HepG2 (cell line): ENCODE data around the gene HECTD4. TPM values are rescaled to one million over a fixed set of nuclear protein-coding genes. Genes with fewer than 3 reads are reported as not detected.

Source experiments
- ATAC-seq: fragments of 200-7000 bp; cut with Tn5 transposase; 3 replicates; pipeline ENCODE4 v1.9.1; 2020; ENCODE audit warnings: mild to moderate bottlenecking, moderate library complexity
- BruUV-seq: library from RNA; stranded (reverse); fragments of 400-500 nt; replicated peaks from 2 replicates; lab custom pipeline; 2021; lab: Mats Ljungman, UMichigan
- CTCF ChIA-PET: fragments of 300-600 bp; formaldehyde crosslinking; extraction: SDS; loops from one replicate; lab custom pipeline; 2021; ENCODE audit warnings: low total read pairs, inconsistent platforms, low intra/inter-chr PET ratio; lab: Yijun Ruan, JAX
- POLR2A ChIA-PET: fragments of 350-600 bp; sonication (Branson Sonifier 250); formaldehyde crosslinking; loops from one replicate; lab custom pipeline; 2020; ENCODE audit warnings: antibody characterized with exemption, inconsistent platforms; lab: Yijun Ruan, JAX
- DNase-seq: peaks from one replicate; pipeline ENCODE4 v3.0.0-alpha.2; 2015; ENCODE audit warnings: low spot score
- FAIRE-seq: peaks from 3 replicates; lab custom pipeline; 2011; peaks lifted over from hg19 to GRCh38; lab: Jason Lieb, UNC
- H2AFZ ChIP-seq: one replicate; pipeline ENCODE4 v1.6.1; 2011; ENCODE audit warnings: low read length, inconsistent platforms
- H3K27ac ChIP-seq: fragments of 300-600 bp; 3 replicates; pipeline ENCODE4 v1.8.0; 2011; ENCODE audit warnings: mixed run types, mild to moderate bottlenecking, mixed read lengths, low read length, inconsistent platforms; ENCODE audit not compliant: insufficient read depth; ENCODE audit errors: extremely low read length
- H3K27me3 ChIP-seq, 2 experiments: fragments of 200-600 bp in 1 of 2; 2 replicates in 1 of 2; 3 replicates in 1 of 2; pipeline versions ENCODE4 v1.6.0 to v1.8.0; 2011; ENCODE audit warnings: low read length in 2 of 2, mild to moderate bottlenecking in 2 of 2, moderate library complexity in 2 of 2, inconsistent platforms in 1 of 2; ENCODE audit not compliant: insufficient read depth in 2 of 2, control insufficient read depth in 1 of 2
- H3K36me3 ChIP-seq, 2 experiments: fragments of 200-600 bp in 1 of 2; replicated peaks in 1 of 2; 2 replicates in 1 of 2; 3 replicates in 1 of 2; pipeline versions ENCODE4 v1.5.1 to v1.8.0; 2011; ENCODE audit warnings: low read length in 2 of 2, inconsistent platforms in 1 of 2; ENCODE audit not compliant: insufficient read depth in 2 of 2, control insufficient read depth in 1 of 2
- H3K4me1 ChIP-seq: 2 replicates; pipeline ENCODE4 v1.5.1; 2012; ENCODE audit warnings: low read length, inconsistent platforms; ENCODE audit not compliant: insufficient read depth
- H3K4me2 ChIP-seq: 2 replicates; pipeline ENCODE4 v1.6.0; 2011; ENCODE audit warnings: low read depth, low read length, inconsistent platforms
- H3K4me3 ChIP-seq, 3 experiments: fragments of 200-600 bp in 1 of 3; sonication (generic), shearing (Covaris generic) in 1 of 3; replicated peaks in 1 of 3; 2 replicates each; pipeline ENCODE4 v1.5.1; 2011 to 2016; ENCODE audit warnings: low read length in 3 of 3, inconsistent platforms in 2 of 3, low read depth in 2 of 3, mild to moderate bottlenecking in 2 of 3, control low read depth in 1 of 3, mixed read lengths in 1 of 3; ENCODE audit not compliant: insufficient read depth in 1 of 3
- H3K79me2 ChIP-seq: one replicate; pipeline ENCODE4 v1.6.1; 2011; ENCODE audit warnings: low read length, inconsistent platforms; ENCODE audit not compliant: insufficient read depth
- H3K9ac ChIP-seq: 2 replicates; pipeline ENCODE4 v1.6.0; 2011; ENCODE audit warnings: mild to moderate bottlenecking, low read depth, low read length, inconsistent platforms; ENCODE audit not compliant: insufficient read depth
- H3K9me3 ChIP-seq: 2 replicates; pipeline ENCODE4 v1.5.1; 2012; ENCODE audit warnings: mild to moderate bottlenecking, low read length
- H4K20me1 ChIP-seq: 2 replicates; pipeline ENCODE4 v1.6.0; 2011; ENCODE audit warnings: inconsistent platforms, mild to moderate bottlenecking, low read length, moderate library complexity; ENCODE audit not compliant: insufficient read depth
- ADNP ChIP-seq: sonication (generic); formaldehyde crosslinking; IDR thresholded peaks from 2 replicates; pipeline ENCODE4 v1.4.0; 2020; ENCODE audit warnings: missing genetic modification reagents
- CAMTA2 ChIP-seq: sonication (generic); formaldehyde crosslinking; IDR thresholded peaks from 2 replicates; pipeline ENCODE4 v1.4.0; 2020; ENCODE audit warnings: mild to moderate bottlenecking, missing genetic modification reagents, borderline replicate concordance
- FOXO1 ChIP-seq: sonication (generic); formaldehyde crosslinking; IDR thresholded peaks from 2 replicates; pipeline ENCODE4 v1.4.0; 2020; ENCODE audit warnings: missing genetic modification reagents
- NAIF1 ChIP-seq: sonication (generic); formaldehyde crosslinking; IDR thresholded peaks from 2 replicates; pipeline ENCODE4 v1.5.0; 2020; ENCODE audit warnings: mild to moderate bottlenecking, missing genetic modification reagents, borderline replicate concordance
- PHB2 ChIP-seq: fragments of 450-650 bp; IDR thresholded peaks from 2 replicates; pipeline ENCODE4 v1.6.1; 2018; ENCODE audit not compliant: partially characterized antibody
- PRDM10 ChIP-seq: sonication (generic); formaldehyde crosslinking; IDR thresholded peaks from 2 replicates; pipeline ENCODE4 v1.4.0; 2020; ENCODE audit warnings: low read depth, missing genetic modification reagents
- STAT6 ChIP-seq: sonication (generic); formaldehyde crosslinking; IDR thresholded peaks from 2 replicates; pipeline ENCODE4 v1.4.0; 2020; ENCODE audit warnings: missing genetic modification reagents, mild to moderate bottlenecking, borderline replicate concordance
- U2AF2 ChIP-seq: fragments of 200-400 bp; formaldehyde crosslinking; IDR thresholded peaks from 2 replicates; pipeline ENCODE4 v1.6.1; 2017; ENCODE audit warnings: low read depth, mild to moderate bottlenecking, low read length
- ZFP36L1 ChIP-seq: sonication (generic); formaldehyde crosslinking; IDR thresholded peaks from 2 replicates; pipeline ENCODE4 v1.8.0; 2022; ENCODE audit warnings: mild to moderate bottlenecking, missing genetic modification reagents, moderate library complexity
- ZMAT5 ChIP-seq: sonication (generic); formaldehyde crosslinking; IDR thresholded peaks from 2 replicates; pipeline ENCODE4 v1.5.0; 2020; ENCODE audit warnings: mild to moderate bottlenecking, low read depth, missing genetic modification reagents, borderline replicate concordance
- ZNF225 ChIP-seq: sonication (generic); formaldehyde crosslinking; IDR thresholded peaks from 2 replicates; pipeline ENCODE4 v1.4.0; 2020; ENCODE audit warnings: mild to moderate bottlenecking, missing genetic modification reagents
- ZNF235 ChIP-seq: sonication (generic); formaldehyde crosslinking; IDR thresholded peaks from 2 replicates; pipeline ENCODE4 v1.8.1; 2023; ENCODE audit warnings: mild to moderate bottlenecking, missing genetic modification reagents, borderline replicate concordance
- ZNF652 ChIP-seq: IDR thresholded peaks from 2 replicates; pipeline ENCODE4 v1.6.1; 2016; ENCODE audit warnings: low read depth, borderline replicate concordance
- ZNF83 ChIP-seq: sonication (generic); formaldehyde crosslinking; IDR thresholded peaks from 2 replicates; pipeline ENCODE4 v1.4.0; 2020; ENCODE audit warnings: missing genetic modification reagents, mild to moderate bottlenecking, borderline replicate concordance
- WGBS: methylation state at CpG from one replicate; pipeline ENCODE4 v1.1.6; 2017; ENCODE audit warnings: low lambda C conversion rate; 5-methylcytosine and 5-hydroxymethylcytosine counted together
- in situ Hi-C: cut with HindIII; loops from 2 replicates; pipeline ENCODE4 v1.10.0; 2017; ENCODE audit warnings: low pct_unique_long_range_greater_than_20kb; ENCODE audit not compliant: extremely low pct_ligation_motif_present
- intact Hi-C: fragments of 100-400 bp; cut with micrococcal nuclease; formaldehyde crosslinking; loops from one replicate; pipeline ENCODE4 v1.10.0; 2022; ENCODE audit not compliant: unreplicated experiment
- polyA plus RNA-seq, 8 experiments: library from polyadenylated mRNA; depleted of rRNA in 3 of 8; stranded (reverse) in 7 of 8; unstranded in 1 of 8; fragments of >200 nt; fragmentation: Illumina TruSeq in 4 of 8; extraction: Trizol in 4 of 8; gene quantifications; 2 replicates each; pipeline versions ENCODE4 v1.2.1 to v1.2.3, GENCODE V29; 2011 to 2016; ENCODE audit warnings: low read depth in 4 of 8, missing spikeins in 1 of 8, mixed read lengths in 1 of 8; ENCODE audit not compliant: insufficient read depth in 1 of 8
- total RNA-seq, 5 experiments: library from RNA; depleted of rRNA; stranded (reverse); fragments of >200 nt; fragmentation: Illumina TruSeq; extraction: Trizol; gene quantifications; 2 replicates each; pipeline ENCODE4 v1.2.3, GENCODE V29; 2016; ENCODE audit warnings: low read depth in 1 of 5

Gene HECTD4
- total and polyA plus RNA-seq, 2 of the 13 experiments (the other 11 are each of a cell fraction or from before 2014, with no cell fraction given): 9.0 to 11.4 TPM

GRCh38 chr12:112191201-112191600, 191.0 kb downstream of the HECTD4 start (continued):
- no peak for TF ChIP-seq PHB2

- FAIRE-seq (no peak), DNase-seq (no peak), ATAC-seq (no peak; the same call in 2 of the 3 replicates)
- H3K79me2 ChIP-seq: no peaks in the 10 kb centered on the region
- no peak overlapping the region for H2AFZ ChIP-seq
- WGBS: 97% methylated on average over 4 of the region's 5 CpGs
- intact Hi-C loops (no loop called here), in situ Hi-C loops (no loop called here)
- no TSS peak for BruUV-seq
- H3K9ac ChIP-seq: no peak overlapping the region
- H3K27ac ChIP-seq: no peak overlapping the region
- ChIA-PET CTCF (no interaction called here), POLR2A (no interaction called here)
- no peak overlapping the region for H3K4me3 ChIP-seq
- no peaks in the 10 kb centered on the region for H3K9me3 ChIP-seq
- no peak overlapping the region for H3K4me2 ChIP-seq
- peaks cover 5 to 44% of the 10 kb centered on the region in 2 experiments; a peak in 4 of 5 replicates for H3K36me3 ChIP-seq
- peaks cover 13% of the 10 kb centered on the region for H3K4me1 ChIP-seq
- TF ChIP-seq ZNF83 (CRISPR knock-in tag) (no peak), U2AF2 (no peak), ZMAT5 (no peak), STAT6 (CRISPR knock-in tag) (no peak), FOXO1 (CRISPR knock-in tag) (no peak), ZNF235 (CRISPR knock-in tag) (no peak), ZNF225 (CRISPR knock-in tag) (no peak), NAIF1 (CRISPR knock-in tag) (no peak), CAMTA2 (CRISPR knock-in tag) (no peak), PRDM10 (CRISPR knock-in tag) (no peak), ZNF652 (CRISPR knock-in tag) (no peak), ZFP36L1 (CRISPR knock-in tag) (no peak), ADNP (CRISPR knock-in tag) (no peak)
- no peaks in the 10 kb centered on the region for H3K27me3 ChIP-seq
- no peaks in the 10 kb centered on the region for H4K20me1 ChIP-seq
These were observed 191.8 kb downstream of the HECTD4 start for GRCh38 chr12:112190231-112191025.
